ENCODE data around the gene XXYLT1.

The XXYLT1 gene

DNA sequence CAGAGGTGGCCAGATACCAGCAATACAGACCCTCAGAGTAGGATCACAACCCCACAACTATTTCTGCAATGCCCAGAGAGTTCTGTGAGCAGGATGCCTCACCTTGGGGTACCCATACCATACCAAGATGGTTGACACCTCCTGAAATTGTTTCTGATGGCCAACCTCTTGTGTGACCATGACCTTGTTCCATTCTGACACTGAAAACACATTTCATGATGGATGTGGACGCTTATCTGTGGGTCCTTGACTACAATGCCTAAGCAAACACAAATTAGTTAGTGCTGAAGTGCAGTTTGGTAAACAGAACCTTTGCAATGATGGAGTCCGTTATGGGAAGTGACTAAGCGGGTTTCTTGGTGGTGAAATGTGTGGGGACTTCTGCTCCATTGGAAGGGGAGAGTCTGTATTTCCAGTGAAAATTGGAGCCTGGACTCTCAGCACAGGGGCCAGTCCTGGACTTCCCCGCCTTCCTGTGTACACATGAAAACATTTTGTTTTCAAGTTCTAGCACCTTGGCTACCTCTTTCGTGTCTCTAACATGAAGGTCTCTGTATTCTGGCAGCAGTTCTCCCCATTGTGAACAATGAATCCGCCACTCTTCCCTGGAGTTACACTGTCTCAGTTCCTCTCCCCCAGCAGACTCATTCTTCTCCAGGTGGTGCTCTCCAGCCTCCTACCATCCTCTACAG, 106.2 kb downstream of the XXYLT1 start:
- DNase-seq: peak; percentile 68

DNA sequence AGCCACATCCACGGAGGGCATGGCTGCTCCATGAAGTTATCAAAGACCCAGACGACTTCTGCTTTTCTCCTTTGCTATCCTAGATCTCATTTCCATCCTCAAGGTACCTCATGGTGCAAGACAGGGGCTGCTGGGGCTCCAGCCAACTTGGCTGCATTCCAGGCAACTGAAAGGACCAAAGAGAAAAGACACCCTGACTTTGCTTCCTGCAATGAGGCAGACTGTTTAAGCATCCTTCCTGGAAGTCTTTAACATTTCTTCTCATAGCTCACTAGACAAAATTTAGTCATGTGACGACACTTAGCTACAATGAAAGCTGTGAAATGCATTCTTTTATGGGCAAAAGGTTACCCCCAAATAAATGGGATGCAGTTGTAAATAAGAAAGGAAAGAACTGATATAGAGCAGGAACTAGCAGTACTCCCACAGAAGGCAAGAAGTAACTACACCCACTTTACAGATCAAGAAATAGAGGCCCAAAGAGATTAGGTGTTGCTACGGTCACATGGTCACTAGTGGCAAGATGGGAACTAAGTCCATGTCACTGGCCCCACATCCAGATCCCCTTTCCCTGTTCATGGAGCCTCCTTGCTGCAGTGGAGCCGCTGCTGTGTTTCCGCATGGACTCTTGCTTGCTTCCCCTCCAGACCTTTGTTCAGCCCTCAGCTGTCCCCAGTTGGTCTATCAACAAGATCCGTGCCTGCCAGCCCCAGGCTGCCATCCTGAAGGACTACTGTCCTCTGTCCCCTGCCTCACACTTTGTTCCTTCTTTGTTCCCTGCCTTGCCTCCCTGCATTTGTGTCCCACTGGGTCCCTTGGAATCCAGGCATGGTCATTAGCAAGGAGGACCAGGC, 107.0 kb downstream of the XXYLT1 start:
- no peak for DNase-seq

DNA sequence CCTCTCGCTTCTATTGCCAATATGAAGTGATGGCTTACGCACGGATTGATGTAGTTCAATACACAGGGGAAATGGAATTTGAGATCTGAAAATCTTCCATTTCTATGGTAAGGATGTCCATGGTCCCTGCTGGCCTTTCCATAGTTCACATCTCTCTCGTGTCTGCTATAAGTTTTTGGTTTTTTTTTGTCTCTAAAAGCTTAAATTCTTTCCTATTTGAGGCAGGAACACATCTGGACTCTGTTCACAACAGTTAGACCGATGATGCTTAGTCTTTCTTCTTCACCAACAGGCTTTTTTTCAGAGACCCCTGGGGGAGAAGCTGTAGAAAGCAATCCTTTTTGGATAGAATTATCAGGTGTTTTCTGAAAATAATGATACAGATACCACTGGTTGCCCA, 108.1 kb downstream of the XXYLT1 start:
- no peak for DNase-seq

DNA sequence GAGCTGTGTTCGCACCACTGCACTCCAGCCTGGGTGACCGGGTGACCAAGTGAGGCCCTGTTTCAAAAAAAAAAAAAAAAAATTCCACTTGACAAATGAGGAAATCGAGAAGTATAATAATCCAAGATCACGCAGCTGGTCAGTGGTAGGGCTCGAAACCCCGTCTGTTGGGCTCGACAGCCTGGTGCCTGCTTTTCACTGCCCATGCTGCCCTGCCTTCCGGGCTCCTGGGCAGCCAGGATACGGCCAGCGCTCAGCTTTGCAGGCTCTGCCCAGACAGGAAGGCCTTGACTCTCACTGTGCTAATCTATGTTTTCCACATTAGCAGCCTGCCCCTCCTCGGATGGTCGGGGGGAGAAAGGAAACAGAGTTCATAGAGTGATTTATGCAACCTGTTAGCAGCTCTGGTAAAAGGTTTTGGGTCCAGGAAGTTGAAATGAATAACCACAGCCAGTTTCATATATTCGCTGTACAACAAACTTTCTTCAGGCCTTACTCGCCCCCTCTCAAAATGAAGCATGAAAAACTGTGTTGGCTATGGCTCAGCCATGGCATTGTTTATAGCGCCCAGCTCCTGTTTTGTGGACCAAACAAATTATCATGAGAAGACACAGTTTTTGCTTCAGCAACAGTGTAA, 108.8 kb downstream of the XXYLT1 start:
- DNase-seq: no peak

DNA sequence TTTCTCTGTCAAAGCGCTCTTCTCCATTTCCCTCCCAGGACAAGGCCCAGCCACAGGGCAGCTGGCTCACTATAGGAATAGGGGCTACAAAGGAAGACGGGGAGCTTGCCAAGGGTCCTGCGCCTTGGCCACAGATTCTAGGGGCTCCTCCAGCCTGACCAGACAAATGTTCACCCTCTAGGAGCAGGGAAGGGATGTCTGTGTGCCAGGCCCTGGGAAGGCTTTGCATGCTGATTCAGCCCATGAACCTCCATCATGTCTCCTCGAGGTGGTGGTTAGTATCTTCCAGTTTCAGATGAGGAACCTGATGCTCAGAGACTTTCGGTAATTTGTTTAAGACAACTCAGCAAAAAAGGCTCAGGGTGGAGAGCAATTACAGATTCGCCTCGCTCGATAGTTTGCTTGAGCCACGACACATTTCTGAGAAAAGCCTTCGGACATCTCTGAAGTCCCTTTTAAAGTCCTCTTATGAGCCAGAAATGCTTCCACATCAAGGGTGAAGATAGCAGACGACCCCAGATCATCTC, 110.0 kb downstream of the XXYLT1 start:
- DNase-seq: no peak

DNA sequence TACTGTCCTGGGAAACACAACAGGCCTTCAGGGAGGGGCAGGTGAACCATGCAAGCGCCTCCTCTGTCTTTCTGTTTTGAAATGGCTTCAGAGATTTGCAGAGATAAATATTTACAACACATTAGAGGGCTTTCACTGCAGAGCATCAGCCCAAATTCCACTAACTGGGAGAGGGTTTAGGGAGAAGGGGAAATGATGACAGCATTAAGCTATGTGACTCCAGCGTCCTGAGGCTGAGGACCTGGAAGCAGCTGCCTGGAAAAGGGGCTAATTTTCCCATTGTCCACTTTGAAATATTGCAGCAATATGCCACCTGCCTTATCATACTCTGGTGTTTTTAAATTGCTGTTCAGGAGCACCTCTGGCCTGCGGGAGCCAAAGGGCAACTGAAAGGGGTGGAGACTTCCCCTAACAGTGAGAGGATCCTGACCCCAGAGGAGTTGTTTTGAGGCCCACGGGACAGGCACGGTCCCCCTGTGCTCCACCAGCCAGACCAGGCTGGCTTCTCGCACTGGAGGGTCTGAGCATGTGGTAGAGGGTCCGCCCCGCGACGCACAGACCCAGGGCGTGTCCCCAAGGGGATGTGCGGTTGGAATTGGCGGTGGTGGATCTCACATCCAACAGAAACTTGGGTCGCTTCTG, 110.6 kb downstream of the XXYLT1 start:
- DNase-seq: peak; percentile 57

DNA sequence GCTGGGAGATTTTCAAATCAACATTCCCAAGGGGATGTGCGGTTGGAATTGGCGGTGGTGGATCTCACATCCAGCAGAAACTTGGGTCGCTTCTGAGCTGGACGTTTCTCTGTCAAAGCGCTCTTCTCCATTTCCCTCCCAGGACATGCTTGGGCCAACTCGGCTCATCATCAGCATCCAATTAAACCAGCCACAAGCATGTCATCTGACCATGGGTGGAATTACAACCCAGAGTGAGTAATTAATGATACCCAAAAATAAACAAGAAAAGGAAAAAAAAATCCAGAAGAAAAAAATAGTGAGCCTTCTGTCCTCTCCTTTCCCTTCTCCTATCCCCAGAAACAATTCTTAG, 111.2 kb downstream of the XXYLT1 start:
- DNase-seq: no peak

DNA sequence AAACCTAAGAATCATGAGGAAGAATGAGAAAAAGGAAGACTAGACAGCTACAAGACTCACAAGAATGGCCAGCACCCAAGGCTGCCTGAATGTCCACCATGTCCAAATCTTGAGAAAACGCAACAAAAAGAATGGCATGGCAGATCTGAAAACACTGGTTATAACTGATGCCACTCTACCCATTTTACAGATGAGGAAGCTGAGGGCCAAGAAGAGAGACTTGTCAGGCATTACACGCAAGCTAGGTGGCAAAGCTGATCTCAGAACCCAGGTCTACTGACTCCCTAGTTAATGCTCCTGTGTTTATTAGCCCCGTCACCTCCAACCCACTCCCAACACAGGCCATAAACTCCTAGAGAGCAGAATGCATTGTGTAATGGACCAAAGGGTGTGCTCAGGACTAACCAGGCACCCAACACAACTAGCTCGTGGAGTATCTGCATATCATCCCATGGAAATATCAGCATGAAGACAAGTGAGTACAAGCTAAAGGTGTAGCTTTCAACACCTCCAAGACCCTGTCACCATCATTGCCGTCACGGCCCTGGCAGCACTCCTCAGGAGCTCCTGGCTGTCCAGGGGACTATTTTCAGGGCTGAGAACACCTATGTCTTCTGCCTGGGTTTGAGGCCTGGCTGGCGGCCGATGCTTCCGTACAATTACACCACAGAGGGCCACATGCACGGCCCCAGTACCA, 111.7 kb downstream of the XXYLT1 start:
- no peak for DNase-seq

DNA sequence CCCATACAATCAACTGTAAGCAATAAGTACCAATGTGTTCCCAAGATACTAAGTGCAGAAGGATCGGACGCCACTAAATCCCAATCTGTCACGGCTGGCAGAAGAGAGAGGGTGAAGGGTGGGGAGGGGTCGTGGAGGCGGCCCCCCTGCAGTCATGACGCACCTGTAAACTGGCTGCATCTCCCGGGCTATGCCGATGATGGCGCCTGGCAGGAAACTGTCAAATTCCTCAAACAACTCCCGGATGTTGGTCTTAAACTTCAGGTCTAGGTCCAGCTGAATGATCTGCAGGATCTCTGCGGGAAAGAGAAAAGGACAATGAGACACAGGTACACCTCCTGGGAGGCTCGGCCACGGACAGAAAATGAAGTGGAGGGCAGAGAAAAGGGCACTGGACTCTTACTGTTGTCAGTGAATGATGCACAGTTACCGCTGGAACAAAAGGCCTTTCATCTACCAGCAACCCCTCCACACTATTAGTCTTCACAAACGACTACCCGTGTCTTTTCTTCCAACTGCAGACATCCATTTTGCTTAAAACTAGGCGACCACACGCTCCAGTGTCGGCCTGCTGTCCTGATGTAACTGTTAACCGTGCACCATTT, 114.6 kb downstream of the XXYLT1 start:
- DNase-seq: no peak

DNA sequence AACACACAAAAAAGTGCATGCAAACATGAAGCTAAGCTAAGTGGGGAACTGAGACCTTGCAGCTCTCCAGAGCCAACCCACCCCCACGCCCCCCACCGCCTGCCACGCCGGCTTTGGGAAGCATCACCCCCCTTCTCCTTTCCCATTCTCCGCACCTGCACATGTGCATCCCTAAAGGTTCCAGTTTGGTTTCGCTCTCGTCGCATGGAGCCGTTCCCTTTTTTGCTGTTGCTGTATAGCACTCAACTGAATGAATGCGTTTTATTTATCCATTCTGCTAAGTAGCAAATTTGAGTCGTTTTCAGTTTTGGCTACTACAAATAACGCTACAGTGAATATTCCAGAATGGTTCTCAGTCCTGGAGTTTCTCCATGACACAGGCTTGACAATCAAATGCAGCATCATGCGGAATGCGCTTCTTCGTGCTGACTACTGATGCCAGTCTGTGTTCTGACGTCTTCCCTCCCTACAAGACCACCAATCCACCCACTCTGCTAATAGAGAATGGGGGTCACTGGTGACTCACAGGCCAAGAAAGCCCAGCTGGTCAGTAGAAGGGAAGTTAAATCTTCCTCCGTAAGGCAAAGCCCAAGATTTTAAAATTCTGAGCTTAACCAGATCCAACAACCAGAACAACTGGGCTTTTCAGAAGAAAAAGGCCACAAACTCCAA, 115.3 kb downstream of the XXYLT1 start:
- DNase-seq: no peak

DNA sequence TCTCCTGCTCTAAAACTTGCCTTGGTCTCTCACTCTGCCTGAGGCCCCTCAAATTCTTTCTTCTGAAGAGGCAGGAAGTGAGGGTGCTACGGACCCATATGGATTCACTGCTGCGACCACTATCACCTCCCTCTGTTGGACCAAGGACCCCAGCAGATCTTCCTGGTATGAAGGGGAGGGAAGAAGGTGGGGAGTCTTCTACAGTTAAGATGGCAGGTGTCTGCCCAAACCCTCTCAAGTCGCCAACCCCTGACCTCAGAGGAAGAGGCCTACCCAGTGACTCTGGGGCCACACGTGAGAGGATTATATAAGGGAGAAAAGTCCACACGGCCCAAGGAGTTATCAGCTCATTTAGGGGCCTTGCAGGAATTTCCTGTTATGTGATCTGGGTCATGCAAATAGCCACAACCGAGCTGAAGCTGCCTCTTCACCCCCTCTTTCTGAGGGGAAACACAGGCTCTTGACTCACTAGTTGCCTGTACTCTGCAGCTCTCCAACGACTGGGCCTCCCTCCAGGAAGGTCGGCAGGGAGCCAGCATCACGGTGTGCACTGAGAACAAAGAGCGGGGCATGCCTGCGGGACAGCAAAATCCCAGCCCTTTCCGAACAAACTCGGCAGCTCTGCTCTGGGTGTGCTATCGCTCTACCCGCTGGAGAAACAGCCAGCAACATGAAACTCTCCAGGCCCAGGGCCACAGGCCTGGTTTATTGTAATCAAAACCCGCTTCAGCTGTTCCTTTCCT, 116.0 kb downstream of the XXYLT1 start:
- DNase-seq: peak; percentile 87

DNA sequence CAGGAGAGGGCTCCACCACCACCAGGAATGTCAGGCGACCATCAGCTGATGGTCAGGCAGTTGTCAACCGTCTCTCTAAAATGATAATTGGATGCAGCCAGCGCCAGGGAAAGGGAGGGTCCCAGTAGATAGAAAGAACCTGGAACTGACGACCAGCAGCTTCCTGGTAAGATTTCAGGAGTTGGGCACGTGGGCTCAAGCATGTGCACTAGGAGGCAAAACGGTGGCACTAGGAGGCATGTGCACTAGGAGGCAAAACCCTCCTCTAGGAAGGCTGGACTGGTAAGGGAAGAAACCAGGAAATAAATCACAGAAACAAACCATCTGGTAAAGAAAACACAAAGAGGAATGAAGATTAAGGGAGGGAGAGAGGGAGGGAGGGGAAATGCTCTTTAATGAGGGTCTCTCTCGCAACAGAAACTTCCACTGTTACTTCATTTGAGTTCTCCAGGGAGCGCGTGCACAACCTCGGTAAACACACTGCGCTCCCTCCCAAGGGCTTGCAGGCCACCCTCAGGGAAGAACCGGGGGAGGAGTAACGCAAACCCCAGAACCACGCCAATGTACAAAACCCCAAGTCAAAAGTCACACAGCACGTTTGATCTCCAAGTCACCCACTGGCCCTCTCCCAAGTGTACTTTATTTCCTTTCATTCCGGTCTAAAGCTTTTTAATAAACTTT, 116.7 kb downstream of the XXYLT1 start:
- no peak for DNase-seq

DNA sequence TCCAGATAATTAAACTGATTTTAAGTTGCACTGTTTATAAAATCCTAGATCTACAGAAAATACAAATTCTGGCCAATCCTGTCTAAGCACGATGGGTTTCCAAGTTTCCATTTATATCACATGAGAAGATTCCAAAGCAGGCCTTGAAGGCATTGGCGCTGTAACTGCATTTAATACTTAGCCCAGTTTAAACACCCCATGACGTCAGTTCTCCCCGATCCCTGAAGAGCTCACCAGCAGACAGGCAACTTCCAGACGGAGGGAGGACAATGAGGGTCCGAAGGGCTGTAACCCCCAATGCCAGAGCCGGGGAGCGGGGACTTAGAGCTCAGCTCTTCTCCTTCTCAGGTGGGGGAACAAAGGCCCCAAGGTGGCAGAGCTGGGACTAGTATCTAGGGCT, 117.3 kb downstream of the XXYLT1 start:
- no peak for DNase-seq

DNA sequence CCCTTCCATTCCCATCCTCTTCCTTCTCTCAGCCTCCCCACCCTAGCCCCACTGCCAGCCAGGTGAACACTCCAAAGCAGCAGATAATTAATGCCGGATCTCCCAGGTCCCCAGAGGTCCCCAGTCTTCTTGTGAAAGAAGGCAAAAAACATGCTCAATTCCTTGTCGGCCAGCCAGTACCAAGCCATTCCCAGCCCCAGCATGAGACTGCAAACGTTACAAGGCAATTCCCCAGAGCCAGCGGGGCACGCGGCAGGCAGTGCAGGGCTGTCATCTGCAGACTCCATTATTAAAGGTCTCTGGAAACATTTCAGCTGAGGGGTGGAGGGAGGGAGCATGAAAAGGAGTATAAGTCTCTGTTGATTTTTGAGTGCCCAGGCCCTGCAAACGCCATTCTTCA, 117.8 kb downstream of the XXYLT1 start:
- DNase-seq: no peak

DNA sequence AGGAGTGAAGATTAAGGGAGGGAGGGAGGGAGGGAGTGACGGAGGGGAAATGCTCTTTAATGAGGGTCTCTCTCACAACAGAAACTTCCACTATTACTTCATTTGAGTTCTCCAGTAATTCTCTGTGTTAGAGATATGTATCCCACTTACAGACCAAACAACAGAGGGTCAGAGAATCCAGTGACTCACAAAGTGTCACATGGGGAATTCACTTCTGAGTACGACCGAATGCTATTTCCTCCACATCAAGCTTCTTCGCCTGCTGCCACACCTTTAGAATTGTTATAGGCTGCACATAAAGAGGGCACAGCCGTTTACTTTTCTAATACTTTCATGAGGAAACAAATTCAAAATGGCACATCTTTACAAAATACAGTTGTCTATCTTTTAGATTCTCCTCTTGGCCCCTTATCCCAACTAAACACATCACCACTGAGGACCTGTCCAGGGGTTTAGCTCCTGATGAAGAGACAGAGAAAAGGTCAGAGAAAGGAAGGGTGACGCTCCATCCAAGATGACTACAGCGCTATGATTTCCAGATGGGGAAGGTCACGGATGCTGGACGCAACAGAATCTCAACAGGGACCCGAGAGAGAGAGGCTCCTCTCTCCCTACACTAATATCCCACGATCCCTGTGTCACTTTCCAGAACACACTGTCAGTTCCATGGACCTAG, 119.0 kb downstream of the XXYLT1 start:
- DNase-seq: no peak

DNA sequence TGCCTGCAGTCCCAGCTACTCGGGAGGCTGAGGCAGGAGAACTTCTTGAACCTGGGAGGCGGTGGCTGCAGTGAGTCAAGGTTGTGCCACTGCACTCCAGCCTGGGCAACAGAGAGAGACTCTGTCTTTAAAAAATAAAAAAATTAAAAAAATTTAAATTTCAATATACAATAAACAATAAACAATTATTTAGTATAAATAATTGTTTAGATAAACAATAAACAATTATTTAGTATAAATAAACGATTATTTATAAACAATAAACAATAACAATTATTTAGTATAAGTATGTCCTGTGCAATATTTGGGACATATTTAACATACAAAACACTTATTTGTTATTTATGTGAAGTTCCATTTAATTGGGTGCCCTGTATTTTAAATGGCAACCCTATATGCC, 119.6 kb downstream of the XXYLT1 start:
- DNase-seq: no peak

DNA sequence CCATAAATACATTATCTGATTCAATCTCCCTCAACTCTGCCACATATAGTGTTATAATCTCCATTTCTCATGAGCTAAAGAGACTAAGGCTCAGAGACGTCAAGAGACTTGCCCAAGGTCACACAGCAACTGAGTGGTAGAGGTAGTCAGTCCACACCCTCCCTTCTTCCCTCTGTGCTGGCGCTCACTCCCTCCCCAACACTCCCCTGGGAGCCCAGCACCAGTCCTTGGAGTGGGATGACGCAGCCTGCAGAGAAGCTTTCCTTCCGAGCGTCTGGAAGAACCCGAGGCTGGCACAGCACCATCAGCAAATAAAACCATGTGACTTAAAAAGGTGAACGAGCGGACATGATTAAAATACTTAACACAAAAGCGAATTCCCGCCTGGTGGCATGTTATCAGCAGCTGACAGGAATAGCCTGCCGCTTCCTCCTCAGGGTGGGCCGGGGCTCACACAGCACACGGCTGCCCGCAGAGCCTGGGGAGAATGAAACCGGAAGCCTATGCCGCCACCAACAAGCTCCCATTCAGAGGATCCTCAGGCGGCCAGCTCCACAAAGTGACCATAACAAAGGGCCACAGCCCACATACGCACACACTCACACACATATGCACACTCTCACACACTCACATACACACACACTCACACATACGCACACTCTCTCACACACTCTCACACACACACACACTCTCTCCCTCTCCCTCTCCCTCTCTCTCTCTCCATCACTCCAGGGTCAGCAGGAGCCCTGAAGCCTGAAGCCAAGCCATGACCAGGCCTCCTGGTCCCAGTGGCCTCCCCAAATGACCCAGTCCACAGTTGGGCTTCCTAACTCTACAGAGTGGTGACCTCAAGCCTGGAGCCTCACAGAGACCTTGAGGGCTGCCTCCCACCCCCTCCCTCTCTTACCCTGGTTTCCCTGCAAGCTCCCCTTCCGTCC, 120.5 kb downstream of the XXYLT1 start:
- DNase-seq: peak; percentile 67

DNA sequence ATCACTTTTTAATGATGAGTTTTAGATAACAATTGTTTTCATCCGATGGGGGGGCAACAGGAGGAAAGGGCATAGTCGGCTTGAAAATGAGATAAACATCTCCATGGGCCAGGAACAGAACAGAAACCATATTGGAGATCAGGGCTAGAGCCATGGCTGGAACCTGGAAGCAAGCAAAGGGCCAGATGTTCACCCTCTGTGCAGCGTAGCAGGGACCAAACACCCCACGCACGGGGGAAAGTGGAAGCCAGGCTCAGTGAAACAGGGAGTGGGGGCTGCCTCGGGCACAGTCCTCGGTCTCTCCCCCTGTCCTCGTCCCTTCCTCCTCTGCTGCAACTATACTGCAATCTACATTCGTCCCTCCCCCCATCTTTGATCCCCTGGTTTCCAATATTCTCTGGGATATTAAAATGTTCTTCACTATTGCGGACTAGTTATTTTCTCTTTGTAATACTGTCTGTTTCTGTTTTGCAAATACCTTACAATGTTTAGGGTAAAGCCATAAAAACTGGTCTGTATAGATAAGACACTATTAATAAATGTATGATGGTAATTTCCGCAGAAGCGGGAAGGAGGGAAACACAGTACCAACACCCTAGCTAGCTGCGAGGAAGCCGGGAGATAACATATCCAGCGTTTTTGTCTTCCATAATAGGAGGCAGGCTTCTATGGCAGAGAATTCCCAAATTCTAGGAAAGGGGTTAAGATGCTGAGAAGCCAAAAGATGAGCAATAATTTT, 121.5 kb downstream of the XXYLT1 start:
- no peak for DNase-seq
